22Rv1 (cell line): Measurements from ENCODE around the gene GSG1L.
"Not testable (repeated sequence)": the region's sequence is repeated elsewhere in the genome, so short reads cannot be mapped to it uniquely, and the experiment has no call there.

Experiments used
- H3K27ac ChIP-seq: fragments of 450-650 bp; 2 replicates; pipeline ENCODE4 v1.5.1; 2017
- ZFX ChIP-seq: fragments of 450-650 bp; IDR thresholded peaks from 2 replicates; pipeline ENCODE4 v1.6.1; 2017; ENCODE audit warnings: antibody characterized with exemption, borderline replicate concordance
- TF ChIP-seq, protein P1 (sequence below): fragments of 450-650 bp; IDR thresholded peaks from 2 replicates; pipeline ENCODE4 v1.5.1; 2017; ENCODE audit warnings: mild to moderate bottlenecking

The GSG1L gene

DNA sequence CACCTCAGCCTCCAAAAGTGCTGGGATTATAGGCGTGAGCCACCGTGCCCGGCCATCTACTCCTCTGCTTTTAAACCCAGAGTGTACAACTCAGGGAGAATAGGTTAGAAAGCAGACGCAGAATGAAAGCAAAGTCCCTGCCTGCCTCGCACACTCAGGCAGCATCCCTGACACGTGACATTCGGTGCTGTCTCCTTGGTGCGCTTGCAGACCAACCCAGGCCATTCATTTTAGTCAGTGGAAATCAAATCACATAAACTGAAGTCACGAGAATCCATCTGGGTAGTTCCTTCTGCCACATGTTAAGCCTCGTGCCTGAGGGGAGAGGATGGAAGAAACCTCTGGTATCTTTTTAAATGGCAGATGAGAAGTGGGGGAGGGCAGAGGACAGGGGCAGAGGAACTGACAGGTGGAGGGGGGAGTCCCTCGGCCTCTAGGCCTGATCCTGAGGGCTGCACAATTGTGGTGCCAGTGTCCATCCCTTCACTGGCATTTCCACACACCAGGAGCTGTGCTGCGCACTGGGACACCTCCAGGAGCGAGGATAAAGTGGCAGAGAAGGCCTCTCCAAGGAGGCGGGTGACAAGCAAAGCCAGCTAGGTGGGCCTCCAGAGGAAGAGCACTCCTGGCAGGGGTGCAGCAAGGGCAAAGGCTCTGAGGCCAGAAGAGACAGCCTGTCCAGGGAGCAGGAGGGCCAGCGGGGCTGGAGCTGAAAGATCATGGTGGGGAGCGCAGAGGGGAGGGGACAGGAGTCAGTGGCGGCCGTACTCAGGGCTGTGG lies 317.2 kb downstream of the GSG1L start:
- no peak for TF ChIP-seq ZFX
- TF ChIP-seq, protein P1, sequence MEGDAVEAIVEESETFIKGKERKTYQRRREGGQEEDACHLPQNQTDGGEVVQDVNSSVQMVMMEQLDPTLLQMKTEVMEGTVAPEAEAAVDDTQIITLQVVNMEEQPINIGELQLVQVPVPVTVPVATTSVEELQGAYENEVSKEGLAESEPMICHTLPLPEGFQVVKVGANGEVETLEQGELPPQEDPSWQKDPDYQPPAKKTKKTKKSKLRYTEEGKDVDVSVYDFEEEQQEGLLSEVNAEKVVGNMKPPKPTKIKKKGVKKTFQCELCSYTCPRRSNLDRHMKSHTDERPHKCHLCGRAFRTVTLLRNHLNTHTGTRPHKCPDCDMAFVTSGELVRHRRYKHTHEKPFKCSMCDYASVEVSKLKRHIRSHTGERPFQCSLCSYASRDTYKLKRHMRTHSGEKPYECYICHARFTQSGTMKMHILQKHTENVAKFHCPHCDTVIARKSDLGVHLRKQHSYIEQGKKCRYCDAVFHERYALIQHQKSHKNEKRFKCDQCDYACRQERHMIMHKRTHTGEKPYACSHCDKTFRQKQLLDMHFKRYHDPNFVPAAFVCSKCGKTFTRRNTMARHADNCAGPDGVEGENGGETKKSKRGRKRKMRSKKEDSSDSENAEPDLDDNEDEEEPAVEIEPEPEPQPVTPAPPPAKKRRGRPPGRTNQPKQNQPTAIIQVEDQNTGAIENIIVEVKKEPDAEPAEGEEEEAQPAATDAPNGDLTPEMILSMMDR = no peak
- no peak overlapping the region for H3K27ac ChIP-seq

DNA sequence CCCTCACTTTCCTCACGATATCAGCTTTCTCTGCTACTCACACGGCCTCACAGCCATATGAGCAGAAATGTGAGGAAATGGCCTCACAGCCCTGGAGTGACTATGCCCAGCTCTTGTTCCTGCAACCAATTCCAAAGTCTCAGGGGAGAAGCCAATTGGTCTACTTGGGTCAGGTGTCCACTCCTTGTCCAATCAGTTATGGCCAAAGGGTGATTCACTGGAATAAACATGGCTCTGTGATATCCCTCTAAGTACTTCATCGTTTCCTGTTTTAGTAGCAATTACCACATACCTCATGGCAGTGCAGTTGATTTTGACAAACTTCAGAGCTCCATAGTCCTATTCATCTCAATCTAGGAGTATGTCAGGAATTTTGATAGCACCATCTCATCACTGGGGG lies 318.2 kb downstream of the GSG1L start:
- TF ChIP-seq, protein P1 = no peak
- no peak for TF ChIP-seq ZFX
- no peak overlapping the region for H3K27ac ChIP-seq

DNA sequence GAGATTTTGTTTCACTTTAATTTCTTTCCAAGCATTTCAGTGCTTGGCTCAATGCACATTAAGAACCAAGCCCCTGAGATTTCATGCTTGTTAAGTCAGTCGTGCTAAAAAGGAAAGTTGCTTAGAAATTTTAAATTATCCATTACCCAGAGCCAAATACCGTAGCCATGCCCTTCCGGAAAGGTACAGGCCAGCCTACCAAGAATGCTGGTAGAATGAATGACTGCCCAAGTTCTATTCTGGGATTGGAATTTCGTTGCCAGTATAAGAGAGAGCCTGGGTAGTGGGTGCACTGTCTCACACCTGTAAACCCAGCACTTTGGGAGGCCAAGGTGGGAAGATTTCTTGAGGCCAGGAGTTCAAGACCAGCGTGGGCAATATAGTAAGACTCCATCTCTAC lies 319.6 kb downstream of the GSG1L start:
- H3K27ac ChIP-seq = no peak overlapping the region
- TF ChIP-seq, protein P1 = no peak
- no peak for TF ChIP-seq ZFX

DNA sequence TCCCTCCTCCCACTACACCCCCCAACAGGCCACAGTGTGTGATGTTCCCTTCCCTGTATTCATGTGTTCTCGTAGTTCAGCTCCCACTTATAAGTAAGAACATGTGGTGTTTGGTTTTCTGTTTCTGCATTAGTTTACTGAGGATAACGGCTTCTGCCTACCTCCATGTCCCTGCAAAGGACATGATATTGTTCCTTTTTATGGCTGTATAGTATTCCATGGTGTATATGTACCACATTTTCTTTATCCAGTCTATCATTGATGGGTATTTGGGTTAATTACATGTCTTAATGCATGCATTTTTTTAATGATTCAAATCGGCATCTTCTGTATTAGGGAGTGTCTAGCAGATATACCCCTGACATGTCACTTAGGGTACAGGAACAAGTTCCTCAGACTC lies 320.5 kb downstream of the GSG1L start:
- not testable (repeated sequence) for H3K27ac ChIP-seq

DNA sequence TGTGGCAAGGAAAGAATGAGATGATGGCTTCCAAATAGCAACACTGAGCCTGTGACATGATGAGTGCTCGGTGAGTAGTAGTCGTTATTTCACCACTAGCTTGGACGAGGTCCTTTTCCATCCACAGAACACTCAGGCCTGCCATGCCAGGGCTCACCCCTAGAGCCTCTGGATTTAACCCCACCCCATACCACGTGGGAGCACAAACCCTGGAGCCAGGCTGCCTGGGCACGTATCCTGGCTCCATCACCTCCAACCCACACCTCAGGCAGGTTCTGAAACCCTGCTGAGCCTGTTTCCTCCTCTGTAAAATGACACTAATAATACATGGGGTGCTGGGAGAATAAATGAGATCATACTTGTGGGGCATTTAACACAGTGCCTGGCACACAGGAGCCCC lies 321.2 kb downstream of the GSG1L start:
- TF ChIP-seq ZFX = no peak
- TF ChIP-seq, protein P1 = no peak
- H3K27ac ChIP-seq = no peak overlapping the region

DNA sequence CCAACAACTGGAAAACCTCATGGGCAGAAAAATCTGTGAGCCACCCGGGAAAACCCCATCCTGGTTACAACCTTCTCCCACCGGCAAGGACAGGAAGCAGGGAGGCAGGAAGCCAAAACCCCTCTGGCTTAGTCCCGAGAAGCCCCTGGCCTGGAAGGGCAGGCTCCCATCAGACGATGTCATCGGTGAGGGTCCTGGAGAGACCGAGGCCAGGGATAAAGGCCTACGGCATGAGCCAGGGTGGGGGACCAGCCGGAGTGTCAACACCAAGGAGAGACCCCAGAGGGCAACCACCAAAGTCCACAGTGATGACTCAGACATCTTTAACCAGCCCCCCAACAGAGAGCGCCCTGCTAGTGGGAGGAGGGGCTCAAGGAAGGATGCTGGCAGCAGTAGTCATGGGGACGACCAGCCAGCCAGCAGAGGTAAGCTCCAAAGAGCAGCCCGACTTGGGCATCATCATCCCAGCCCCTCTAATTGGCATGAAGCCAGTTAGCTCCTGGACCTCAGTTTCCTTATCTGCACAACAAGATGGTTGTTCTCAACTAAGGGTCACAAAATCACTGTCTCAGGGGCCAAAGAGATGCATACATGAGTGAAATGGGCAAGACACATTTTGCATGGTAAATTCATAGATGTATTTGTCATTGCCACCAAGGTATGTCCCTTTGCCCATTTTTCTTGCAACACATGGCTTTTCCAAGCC lies 322.9 kb downstream of the GSG1L start:
- TF ChIP-seq ZFX = no peak
- TF ChIP-seq, protein P1 = no peak

DNA sequence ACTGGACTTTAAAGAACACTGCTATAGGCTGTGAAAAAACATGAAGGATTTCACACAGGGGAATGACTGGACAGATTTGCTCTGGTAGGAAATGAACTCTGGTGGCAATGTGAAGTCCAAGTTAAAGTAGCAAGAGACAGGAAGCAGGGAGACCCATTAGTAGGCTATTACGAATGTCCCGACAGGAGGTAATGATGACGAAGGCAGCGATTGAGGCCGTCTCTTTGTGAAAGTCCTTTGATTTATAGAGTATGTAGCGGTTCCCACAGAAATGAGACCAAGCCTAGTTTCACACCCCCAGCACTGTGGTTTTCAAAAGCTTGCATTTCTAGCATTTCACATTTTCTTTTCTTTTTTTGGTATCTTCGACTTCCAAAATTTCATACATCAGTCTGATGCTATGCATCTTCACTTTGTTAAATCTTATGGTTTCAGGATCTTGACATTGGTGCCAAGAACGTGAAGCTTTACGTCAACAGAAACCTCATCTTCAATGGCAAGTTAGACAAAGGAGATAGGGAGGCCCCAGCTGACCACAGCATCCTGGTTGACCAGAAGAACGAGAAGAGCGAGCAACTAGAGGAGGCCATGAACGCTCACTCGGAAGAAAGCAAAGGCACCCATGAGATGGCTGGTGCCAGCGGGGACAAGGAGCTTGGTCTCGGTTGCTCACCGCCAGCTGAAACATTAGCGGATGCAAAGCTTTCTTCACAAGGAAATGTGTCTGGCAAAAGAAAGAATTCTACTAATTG lies 323.7 kb downstream of the GSG1L start:
- TF ChIP-seq, protein P1 = no peak
- no peak for TF ChIP-seq ZFX

More for the DNA sequence above, 322.9 kb downstream of the GSG1L start:
- H3K27ac ChIP-seq = no peak overlapping the region

More for the DNA sequence above, 323.7 kb downstream of the GSG1L start:
- H3K27ac ChIP-seq = no peak overlapping the region
